NOMO-1 treated with dmso at 0.1 percent for 144 hours (cell line): Measurements from ENCODE around the gene ZNF579.

Experiments
- DNase-seq: peaks from one replicate; lab custom pipeline; 2025; ENCODE audit not compliant: unreplicated experiment; lab: John Stamatoyannopoulos, UW

ZNF579 gene

GRCh38 chr19:55580628-55581144 is at the start of gene ZNF579:
TSS of gene ZNF579 (minus strand) at chr19:55580848. CDS start at chr19:55579639, 1,209 bp downstream.
- DNase-seq: peak; percentile 64

- DNase-seq: no peak
Measured at GRCh38 chr19:55626350-55626749, 45.7 kb upstream of the ZNF579 start.

GRCh38 chr19:55625004-55625326 is 44.3 kb upstream of the ZNF579 start:
- no peak for DNase-seq

GRCh38 chr19:55624109-55625003 is 43.7 kb upstream of the ZNF579 start, which contains the start of gene ZNF784:
TSS of gene ZNF784 (minus strand) at chr19:55624566. CDS start at chr19:55624561, 5 bp downstream.
- peak; percentile 90 for DNase-seq

- no peak for DNase-seq
Measured at GRCh38 chr19:55623561-55623960, 42.9 kb upstream of the ZNF579 start.

- no peak for DNase-seq
Measured at GRCh38 chr19:55623130-55623529, 42.5 kb upstream of the ZNF579 start.

- DNase-seq: no peak
Measured at GRCh38 chr19:55622242-55622969, 41.8 kb upstream of the ZNF579 start.

- DNase-seq: no peak
Measured at GRCh38 chr19:55621673-55622231, 41.1 kb upstream of the ZNF579 start.

GRCh38 chr19:55621205-55621672 is 40.6 kb upstream of the ZNF579 start:
- DNase-seq: no peak

GRCh38 chr19:55620410-55621204 is 40.0 kb upstream of the ZNF579 start:
- DNase-seq: peak; percentile 87

GRCh38 chr19:55619286-55619685 is 38.6 kb upstream of the ZNF579 start:
- no peak for DNase-seq

- no peak for DNase-seq
Measured at GRCh38 chr19:55618426-55618825, 37.8 kb upstream of the ZNF579 start.

GRCh38 chr19:55617426-55617825 is 36.8 kb upstream of the ZNF579 start:
- DNase-seq: no peak

- no peak for DNase-seq
Measured at GRCh38 chr19:55616395-55616875, 35.8 kb upstream of the ZNF579 start.

- DNase-seq: no peak
Measured at GRCh38 chr19:55615543-55616394, 35.1 kb upstream of the ZNF579 start.

- no peak for DNase-seq
Measured at GRCh38 chr19:55614711-55615542, 34.3 kb upstream of the ZNF579 start.

GRCh38 chr19:55613930-55614710 is 33.5 kb upstream of the ZNF579 start:
- no peak for DNase-seq

- DNase-seq: no peak
Measured at GRCh38 chr19:55613396-55613795, 32.7 kb upstream of the ZNF579 start.
